ENCODE data around the gene MYL6B. TPM values are rescaled to one million over a fixed set of nuclear protein-coding genes. Genes with fewer than 3 reads are reported as not detected.

MYL6B gene
- total and polyA plus RNA-seq, 8 donors: 32.6 to 193 (median 161) TPM

GRCh38 chr12:56118688-56119357 lies 33.6 kb upstream of the MYL6B start:
- Histone ChIP-seq H3K36me3 (peaks cover 0 to 32% of the 10 kb centered on the region in 2 donors), H3K27ac (peak overlapping the region; percentile 91 to 95), H3K27me3 (no peaks in the 10 kb centered on the region), H3K4me3 (peak overlapping the region; percentile 56 to 66), H3K9me3 (no peaks in the 10 kb centered on the region), H3K4me1 (peaks cover 15 to 41% of the 10 kb centered on the region in 2 donors)
- peak; percentile 2 for ATAC-seq
- no peak for DNase-seq
- intact Hi-C loops (cut with DNase I): no loop called here
- TF ChIP-seq, protein P1, sequence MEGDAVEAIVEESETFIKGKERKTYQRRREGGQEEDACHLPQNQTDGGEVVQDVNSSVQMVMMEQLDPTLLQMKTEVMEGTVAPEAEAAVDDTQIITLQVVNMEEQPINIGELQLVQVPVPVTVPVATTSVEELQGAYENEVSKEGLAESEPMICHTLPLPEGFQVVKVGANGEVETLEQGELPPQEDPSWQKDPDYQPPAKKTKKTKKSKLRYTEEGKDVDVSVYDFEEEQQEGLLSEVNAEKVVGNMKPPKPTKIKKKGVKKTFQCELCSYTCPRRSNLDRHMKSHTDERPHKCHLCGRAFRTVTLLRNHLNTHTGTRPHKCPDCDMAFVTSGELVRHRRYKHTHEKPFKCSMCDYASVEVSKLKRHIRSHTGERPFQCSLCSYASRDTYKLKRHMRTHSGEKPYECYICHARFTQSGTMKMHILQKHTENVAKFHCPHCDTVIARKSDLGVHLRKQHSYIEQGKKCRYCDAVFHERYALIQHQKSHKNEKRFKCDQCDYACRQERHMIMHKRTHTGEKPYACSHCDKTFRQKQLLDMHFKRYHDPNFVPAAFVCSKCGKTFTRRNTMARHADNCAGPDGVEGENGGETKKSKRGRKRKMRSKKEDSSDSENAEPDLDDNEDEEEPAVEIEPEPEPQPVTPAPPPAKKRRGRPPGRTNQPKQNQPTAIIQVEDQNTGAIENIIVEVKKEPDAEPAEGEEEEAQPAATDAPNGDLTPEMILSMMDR (IDR thresholded peaks at IDR 0.05): no peak

DNA sequence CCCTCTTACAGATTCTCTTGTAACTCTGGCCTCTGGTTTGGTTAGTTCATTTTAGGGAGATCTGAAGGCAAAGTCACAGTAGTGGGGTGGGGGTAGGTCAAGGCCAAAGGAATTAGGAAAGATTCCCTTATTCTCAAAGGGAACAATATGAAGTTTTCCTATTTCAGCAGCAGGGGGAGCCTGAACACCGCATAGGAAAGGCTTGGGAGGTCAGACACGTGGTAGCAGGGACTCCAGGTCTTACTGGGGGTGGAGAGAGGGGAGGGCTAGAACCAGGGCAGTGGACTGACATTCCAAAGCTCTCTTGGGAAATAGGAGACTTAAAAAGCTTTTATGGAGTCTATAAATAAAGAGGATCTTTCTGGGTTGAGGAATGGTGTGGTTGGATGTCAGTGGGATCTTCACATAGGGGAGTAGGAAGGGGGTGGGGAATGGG lies 33.0 kb upstream of the MYL6B start:
- peak overlapping the region in 1 of 2 donors; percentile 66 for H3K4me3 ChIP-seq
- H3K27ac ChIP-seq: peak overlapping the region in 1 of 2 donors; percentile 95
- TF ChIP-seq, protein P1 (IDR thresholded peaks at IDR 0.05): peak; percentile 64 to 65

DNA sequence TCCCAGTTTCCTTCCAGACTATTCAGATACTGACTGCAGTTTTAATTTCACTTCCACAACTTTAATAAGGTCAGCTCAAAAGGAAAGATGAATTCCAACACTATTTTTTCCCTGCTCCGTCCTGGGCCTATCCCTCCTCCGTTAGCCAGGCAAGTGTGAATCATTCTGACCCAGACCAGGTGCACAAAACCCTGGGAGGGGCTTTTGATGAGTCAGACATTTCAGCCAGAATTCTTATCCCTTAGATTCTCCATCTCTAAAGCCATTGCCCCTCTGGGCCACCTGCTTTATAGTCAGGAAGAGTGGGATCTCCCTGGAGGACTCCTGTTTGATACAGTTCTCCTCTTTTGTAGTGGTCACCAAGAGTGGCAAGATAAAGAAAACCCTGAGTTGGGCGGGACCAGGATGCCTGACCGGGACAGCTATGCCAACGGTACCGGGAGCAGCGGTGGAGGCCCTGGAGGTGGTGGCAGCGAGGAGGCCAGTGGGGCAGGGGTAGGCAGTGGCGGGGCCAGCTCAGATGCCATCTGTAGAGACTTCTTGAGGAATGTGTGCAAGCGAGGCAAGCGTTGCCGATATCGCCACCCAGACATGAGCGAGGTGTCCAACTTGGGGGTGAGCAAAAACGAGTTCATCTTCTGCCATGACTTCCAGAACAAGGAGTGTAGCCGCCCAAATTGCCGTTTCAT lies 32.1 kb upstream of the MYL6B start:
- H3K4me1 ChIP-seq: peaks cover 15 to 49% of the 10 kb centered on the region in 2 donors
- DNase-seq (peak in 1 of 4 donors; percentile 79), ATAC-seq (no peak)
- no peak overlapping the region for H3K4me3 ChIP-seq
- H3K36me3 ChIP-seq: peaks cover 0 to 29% of the 10 kb centered on the region in 2 donors
- no peaks in the 10 kb centered on the region for H3K9me3 ChIP-seq
- no peaks in the 10 kb centered on the region for H3K27me3 ChIP-seq
- TF ChIP-seq, protein P1 (IDR thresholded peaks at IDR 0.05): no peak
- intact Hi-C loops (cut with DNase I): loop anchor here in 1 of 2 donors (5.0 kb wide), 1 partner anchor 67 kb away; the partner anchor contains the start of gene SMARCC2
- H3K27ac ChIP-seq: peak overlapping the region in 1 of 2 donors; percentile 50

More for the DNA sequence above, 33.0 kb upstream of the MYL6B start:
- ATAC-seq: peak; percentile 56
- peaks cover 0 to 29% of the 10 kb centered on the region in 2 donors for H3K36me3 ChIP-seq
- H3K9me3 ChIP-seq: no peaks in the 10 kb centered on the region
- H3K27me3 ChIP-seq: no peaks in the 10 kb centered on the region
- DNase-seq: peak in 3 of 4 donors; percentile 69 to 92 (median 77)
- peaks cover 15 to 47% of the 10 kb centered on the region in 2 donors for H3K4me1 ChIP-seq
- intact Hi-C loops (cut with DNase I): no loop called here

GRCh38 chr12:56121204-56121870 lies 31.1 kb upstream of the MYL6B start:
- peaks cover 21 to 55% of the 10 kb centered on the region in 2 donors for H3K4me1 ChIP-seq
- TF ChIP-seq, protein P1 (IDR thresholded peaks at IDR 0.05): no peak
- H3K4me3 ChIP-seq: no peak overlapping the region
- no peaks in the 10 kb centered on the region for H3K9me3 ChIP-seq
- H3K36me3 ChIP-seq: peaks cover 0 to 29% of the 10 kb centered on the region in 2 donors
- intact Hi-C loops (cut with DNase I): loop anchor here in 1 of 2 donors (5.0 kb wide), 1 partner anchor 66 kb away; the partner anchor contains the start of gene SMARCC2
- H3K27ac ChIP-seq: no peak overlapping the region
- DNase-seq (no peak), ATAC-seq (no peak)
- H3K27me3 ChIP-seq: no peaks in the 10 kb centered on the region

All from left lung (tissue), 10 donors.